Measurements from ENCODE around the gene GNG3.

The GNG3 gene

GRCh38 chr11:62707277-62707861 lies at the start of gene GNG3, which contains the start of gene BSCL2:
Gene GNG3 (plus strand): TSS chr11:62707676. CDS start chr11:62708296, 620 bp downstream.
Gene BSCL2 (minus strand): TSS chr11:62707424. CDS start chr11:62707195, 229 bp downstream.
- TF ChIP-seq CSRNP3 (CRISPR knock-in tag; IDR thresholded peaks at IDR 0.05): no peak
- TF ChIP-seq PPARA (CRISPR knock-in tag; IDR thresholded peaks at IDR 0.05; ENCODE audit: borderline replicate concordance): no peak
- no peak for TF ChIP-seq SNAI2 (CRISPR knock-in tag; IDR thresholded peaks at IDR 0.05)
- TF ChIP-seq TSHZ2 (CRISPR knock-in tag; IDR thresholded peaks at IDR 0.05): no peak
- no peak for TF ChIP-seq ZC3H10 (CRISPR knock-in tag; IDR thresholded peaks at IDR 0.05)
- TF ChIP-seq ZNF565 (CRISPR knock-in tag; conservative IDR thresholded peaks at IDR 0.05; ENCODE audit: low read depth): no peak
- no peak for TF ChIP-seq ZFP3 (CRISPR knock-in tag; IDR thresholded peaks at IDR 0.05)
- no peak for TF ChIP-seq POU6F1 (CRISPR knock-in tag; IDR thresholded peaks at IDR 0.05; ENCODE audit: borderline replicate concordance, low read depth)
- TF ChIP-seq RARB (CRISPR knock-in tag; IDR thresholded peaks at IDR 0.05): no peak
- no peak for TF ChIP-seq OSR1 (CRISPR knock-in tag; IDR thresholded peaks at IDR 0.05)
- TF ChIP-seq TCF4 (CRISPR knock-in tag; IDR thresholded peaks at IDR 0.05; ENCODE audit: borderline replicate concordance): no peak
- no peak for TF ChIP-seq ISL1 (CRISPR knock-in tag; IDR thresholded peaks at IDR 0.05)
- TF ChIP-seq ESRRG (CRISPR knock-in tag; IDR thresholded peaks at IDR 0.05): no peak
- no peak for TF ChIP-seq CREB5 (CRISPR knock-in tag; IDR thresholded peaks at IDR 0.05; ENCODE audit: low read depth)
- no peak for TF ChIP-seq GLIS3 (CRISPR knock-in tag; IDR thresholded peaks at IDR 0.05)
- no peak for TF ChIP-seq ZNF70 (CRISPR knock-in tag; IDR thresholded peaks at IDR 0.05)
- no peak for ATAC-seq

GRCh38 chr11:62664405-62665074 lies 42.9 kb upstream of the GNG3 start:
- peak; percentile 65 for ATAC-seq
- TF ChIP-seq GLIS3 (CRISPR knock-in tag; IDR thresholded peaks at IDR 0.05): no peak
- no peak for TF ChIP-seq CSDC2 (CRISPR knock-in tag; IDR thresholded peaks at IDR 0.05)
- no peak for TF ChIP-seq TCF4 (CRISPR knock-in tag; IDR thresholded peaks at IDR 0.05; ENCODE audit: borderline replicate concordance)
- no peak for TF ChIP-seq OSR1 (CRISPR knock-in tag; IDR thresholded peaks at IDR 0.05)
- TF ChIP-seq CSRNP3 (CRISPR knock-in tag; IDR thresholded peaks at IDR 0.05): no peak
- no peak for TF ChIP-seq RARB (CRISPR knock-in tag; IDR thresholded peaks at IDR 0.05)
- TF ChIP-seq ZNF8 (CRISPR knock-in tag; IDR thresholded peaks at IDR 0.05): no peak
- TF ChIP-seq SNAI2 (CRISPR knock-in tag; IDR thresholded peaks at IDR 0.05): no peak
- TF ChIP-seq ZFP30 (CRISPR knock-in tag; IDR thresholded peaks at IDR 0.05): no peak
- TF ChIP-seq ZNF565 (CRISPR knock-in tag; conservative IDR thresholded peaks at IDR 0.05; ENCODE audit: low read depth): no peak
- TF ChIP-seq ZNF70 (CRISPR knock-in tag; IDR thresholded peaks at IDR 0.05): no peak

- peak; percentile 92 for ATAC-seq
- TF ChIP-seq ESRRG (CRISPR knock-in tag; IDR thresholded peaks at IDR 0.05) (peak; percentile 97), ZNF70 (CRISPR knock-in tag; IDR thresholded peaks at IDR 0.05) (peak; percentile 44; the same call in 1 of the 2 replicates), POU6F1 (CRISPR knock-in tag; IDR thresholded peaks at IDR 0.05; ENCODE audit: borderline replicate concordance, low read depth) (peak; percentile 86; the same call in 1 of the 2 replicates), TSHZ2 (CRISPR knock-in tag; IDR thresholded peaks at IDR 0.05) (no peak), BACH2 (CRISPR knock-in tag; IDR thresholded peaks at IDR 0.05; ENCODE audit: borderline replicate concordance) (no peak), GLIS3 (CRISPR knock-in tag; IDR thresholded peaks at IDR 0.05) (peak; percentile 98), OSR1 (CRISPR knock-in tag; IDR thresholded peaks at IDR 0.05) (no peak), PPARA (CRISPR knock-in tag; IDR thresholded peaks at IDR 0.05; ENCODE audit: borderline replicate concordance) (peak; percentile 82; the same call in 1 of the 2 replicates), ZFP30 (CRISPR knock-in tag; IDR thresholded peaks at IDR 0.05) (peak; percentile 57; the same call in 1 of the 2 replicates), ZNF565 (CRISPR knock-in tag; conservative IDR thresholded peaks at IDR 0.05; ENCODE audit: low read depth) (0 out of 2 replicates have a peak, but pooled peaks have one; percentile 74), RARB (CRISPR knock-in tag; IDR thresholded peaks at IDR 0.05) (peak; percentile 94), TCF4 (CRISPR knock-in tag; IDR thresholded peaks at IDR 0.05; ENCODE audit: borderline replicate concordance) (peak; percentile 55; the same call in 1 of the 2 replicates)
These were observed 42.3 kb upstream of the GNG3 start, which contains the start of the genes C11orf98 and CSKMT for GRCh38 chr11:62665075-62665598. Gene C11orf98 (minus strand): TSS chr11:62665210. CDS start chr11:62665169, 41 bp downstream. Gene CSKMT (plus strand): TSS chr11:62665312. CDS start chr11:62665880, 568 bp downstream.

Measured in SK-N-SH treated with all-trans-retinoic acid at 6 μM for 48 hours (cell line).